Brain microvascular endothelial cell (primary cell): ENCODE measurements around the gene VASH2.
"Not testable (repeated sequence)": the region's sequence is repeated elsewhere in the genome, so short reads cannot be mapped to it uniquely, and the experiment has no call there.

Experiments
- DNase-seq: peaks from one replicate; pipeline ENCODE4 v3.0.0-alpha.2; 2020
- H3K27ac ChIP-seq: fragments of 250-450 bp; sonication (Bioruptor Pico); 2 replicates; pipeline ENCODE4 v1.5.1; 2020; ENCODE audit warnings: mild to moderate bottlenecking, moderate library complexity
- H3K27me3 ChIP-seq: fragments of 250-450 bp; sonication (Bioruptor Pico); replicated peaks from 2 replicates; pipeline ENCODE4 v1.5.1; 2020; ENCODE audit warnings: mild to moderate bottlenecking
- H3K36me3 ChIP-seq: fragments of 250-450 bp; sonication (Bioruptor Pico); replicated peaks from 2 replicates; pipeline ENCODE4 v1.5.1; 2020; ENCODE audit warnings: mild to moderate bottlenecking
- H3K4me3 ChIP-seq: 2 replicates; pipeline ENCODE4 v1.5.1; 2011; ENCODE audit warnings: low read depth, mild to moderate bottlenecking, control low read depth, low read length, moderate library complexity
- in situ Hi-C: cut with HindIII; loops from 2 replicates; pipeline ENCODE4 v1.10.0; 2017; ENCODE audit warnings: low sequenced_read_pairs, low pct_ligation_motif_present
- TF ChIP-seq, protein P1 (sequence below): IDR thresholded peaks from 2 replicates; pipeline ENCODE4 v1.5.1; 2011; ENCODE audit warnings: low read depth, mild to moderate bottlenecking, moderate library complexity, low read length, control low read depth, inconsistent platforms; ENCODE audit errors: missing control alignments

VASH2 gene

GRCh38 chr1:212950243-212951125 lies at the start of gene VASH2:
Gene VASH2 (plus strand): TSS chr1:212950541. CDS start chr1:212951543, 1,002 bp downstream.
- TF ChIP-seq, protein P1, sequence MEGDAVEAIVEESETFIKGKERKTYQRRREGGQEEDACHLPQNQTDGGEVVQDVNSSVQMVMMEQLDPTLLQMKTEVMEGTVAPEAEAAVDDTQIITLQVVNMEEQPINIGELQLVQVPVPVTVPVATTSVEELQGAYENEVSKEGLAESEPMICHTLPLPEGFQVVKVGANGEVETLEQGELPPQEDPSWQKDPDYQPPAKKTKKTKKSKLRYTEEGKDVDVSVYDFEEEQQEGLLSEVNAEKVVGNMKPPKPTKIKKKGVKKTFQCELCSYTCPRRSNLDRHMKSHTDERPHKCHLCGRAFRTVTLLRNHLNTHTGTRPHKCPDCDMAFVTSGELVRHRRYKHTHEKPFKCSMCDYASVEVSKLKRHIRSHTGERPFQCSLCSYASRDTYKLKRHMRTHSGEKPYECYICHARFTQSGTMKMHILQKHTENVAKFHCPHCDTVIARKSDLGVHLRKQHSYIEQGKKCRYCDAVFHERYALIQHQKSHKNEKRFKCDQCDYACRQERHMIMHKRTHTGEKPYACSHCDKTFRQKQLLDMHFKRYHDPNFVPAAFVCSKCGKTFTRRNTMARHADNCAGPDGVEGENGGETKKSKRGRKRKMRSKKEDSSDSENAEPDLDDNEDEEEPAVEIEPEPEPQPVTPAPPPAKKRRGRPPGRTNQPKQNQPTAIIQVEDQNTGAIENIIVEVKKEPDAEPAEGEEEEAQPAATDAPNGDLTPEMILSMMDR, result peak; percentile 18

DNA sequence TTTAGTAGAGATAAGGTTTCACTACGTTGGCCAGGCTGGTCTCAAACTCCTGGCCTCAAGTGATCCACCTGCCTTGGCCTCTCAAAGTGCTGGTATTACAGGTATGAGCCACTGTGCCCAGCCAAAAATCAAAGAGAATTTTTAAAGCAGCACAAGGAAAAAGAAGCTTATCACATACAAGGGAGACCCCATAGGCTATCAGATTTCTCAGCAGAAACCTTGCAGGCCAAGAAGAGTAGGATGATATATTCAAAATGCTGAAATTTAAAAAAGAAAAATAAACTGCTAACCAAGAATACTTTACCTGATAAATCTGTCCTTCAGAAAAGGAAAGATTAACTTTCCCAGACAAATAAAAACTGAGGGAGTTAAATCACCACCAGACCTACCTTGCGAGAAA lies 49.1 kb upstream of the VASH2 start:
- H3K27ac ChIP-seq, result no peak overlapping the region
- H3K27me3 ChIP-seq, result no peaks in the 10 kb centered on the region
- H3K4me3 ChIP-seq, result no peak overlapping the region
- in situ Hi-C loops, result no loop called here
- H3K36me3 ChIP-seq, result peaks cover 10% of the 10 kb centered on the region
- DNase-seq, result no peak
- TF ChIP-seq, protein P1, result no peak

More at GRCh38 chr1:212950243-212951125, at the start of gene VASH2:
- in situ Hi-C loops, result no loop called here
- Histone ChIP-seq H3K4me3 (peak within 1 kb of the TSS; percentile 71), H3K27me3 (no peaks in the 10 kb centered on the region), H3K27ac (no peak within 1 kb of the TSS), H3K36me3 (no peaks in the 10 kb centered on the region)
- DNase-seq, result peak; percentile 75

- H3K27me3 ChIP-seq, result no peaks in the 10 kb centered on the region
- peaks cover 7% of the 10 kb centered on the region for H3K36me3 ChIP-seq
- H3K4me3 ChIP-seq, result no peak overlapping the region
- TF ChIP-seq, protein P1, result no peak
- DNase-seq, result no peak
- in situ Hi-C loops, result no loop called here
- no peak overlapping the region for H3K27ac ChIP-seq
These were observed 48.3 kb upstream of the VASH2 start for GRCh38 chr1:212902054-212902453.

DNA sequence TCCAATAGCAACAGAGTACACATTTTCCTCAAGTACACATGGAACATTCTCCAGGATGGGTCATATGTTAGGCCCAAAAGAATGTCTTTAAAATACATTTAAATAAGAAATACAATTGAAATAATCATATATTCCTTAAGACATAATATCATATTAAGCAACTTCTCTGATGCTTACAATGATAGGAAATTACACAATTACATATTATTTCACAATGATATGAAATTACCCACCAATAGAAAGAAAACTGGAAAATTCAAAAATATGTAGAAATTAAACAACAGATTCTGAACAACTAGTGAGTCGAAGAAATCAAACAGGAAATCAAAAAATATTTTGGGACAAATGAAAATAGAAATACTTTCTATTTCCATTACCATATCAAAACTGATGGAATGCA lies 46.7 kb upstream of the VASH2 start:
- Histone ChIP-seq H3K36me3 (peaks cover 1% of the 10 kb centered on the region), H3K4me3 (no peak overlapping the region), H3K27ac (no peak overlapping the region), H3K27me3 (no peaks in the 10 kb centered on the region)
- DNase-seq, result no peak
- in situ Hi-C loops, result no loop called here
- TF ChIP-seq, protein P1, result no peak

- DNase-seq, in situ Hi-C loops, H3K36me3 ChIP-seq, H3K27ac ChIP-seq, H3K4me3 ChIP-seq, H3K27me3 ChIP-seq: not testable (repeated sequence)
These were observed 42.3 kb upstream of the VASH2 start for GRCh38 chr1:212908071-212908470.

- H3K27ac ChIP-seq, result no peak overlapping the region
- H3K27me3 ChIP-seq, result no peaks in the 10 kb centered on the region
- no peak for DNase-seq
- no peak overlapping the region for H3K4me3 ChIP-seq
- TF ChIP-seq, protein P1, result no peak
- in situ Hi-C loops, result no loop called here
- no peaks in the 10 kb centered on the region for H3K36me3 ChIP-seq
These were observed 41.4 kb upstream of the VASH2 start for GRCh38 chr1:212908971-212909370.
